GM19035 (cell line): ENCODE results near the gene NHLRC3.
"Not testable (repeated sequence)": the region's sequence is repeated elsewhere in the genome, so short reads cannot be mapped to it uniquely, and the experiment has no call there.

Experiments
- ATAC-seq: cut with Tn5 transposase; IDR thresholded peaks from one replicate; pipeline ENCODE4 v1.9.1; 2021; ENCODE audit not compliant: unreplicated experiment

Gene NHLRC3

DNA sequence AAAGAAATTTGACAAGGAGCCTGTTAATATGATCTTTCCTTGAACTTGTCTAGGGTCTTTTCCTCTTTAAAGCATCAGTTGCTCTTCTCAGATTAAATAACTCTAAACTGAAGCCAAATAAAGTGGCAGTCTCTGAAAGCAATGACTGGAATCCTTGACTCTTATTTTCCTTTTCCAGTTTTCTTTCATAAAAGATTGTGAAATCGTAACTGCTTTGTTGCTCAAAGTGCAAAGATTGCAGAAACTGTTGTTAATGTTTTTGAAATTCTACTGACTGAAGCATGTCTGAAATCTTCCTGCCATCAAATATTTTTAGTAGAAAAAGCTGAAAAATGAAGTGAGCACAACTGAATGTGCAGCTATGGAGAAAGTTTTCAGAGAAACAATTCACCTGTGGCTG is 1.9 kb downstream of the NHLRC3 start:
- ATAC-seq: no peak

DNA sequence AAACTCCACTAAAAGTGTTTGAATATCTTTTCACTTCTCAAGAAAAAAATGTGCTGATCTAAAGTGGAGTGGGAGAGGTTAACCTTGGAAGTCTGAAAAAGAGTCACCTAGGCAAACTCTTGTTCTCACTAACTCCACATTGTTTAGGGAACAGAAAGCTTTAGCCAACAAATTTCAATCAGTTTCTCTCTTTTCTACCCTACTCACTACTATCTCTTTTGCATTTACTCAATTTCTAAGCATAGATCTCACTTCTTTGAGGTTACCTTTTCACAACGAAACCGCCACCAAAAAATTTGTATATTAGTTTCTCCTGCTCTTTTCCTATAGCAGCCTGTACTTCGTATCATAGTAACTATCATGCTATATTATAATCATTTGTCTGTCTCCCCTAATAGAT is 6.3 kb downstream of the NHLRC3 start:
- ATAC-seq: peak; percentile 80

DNA sequence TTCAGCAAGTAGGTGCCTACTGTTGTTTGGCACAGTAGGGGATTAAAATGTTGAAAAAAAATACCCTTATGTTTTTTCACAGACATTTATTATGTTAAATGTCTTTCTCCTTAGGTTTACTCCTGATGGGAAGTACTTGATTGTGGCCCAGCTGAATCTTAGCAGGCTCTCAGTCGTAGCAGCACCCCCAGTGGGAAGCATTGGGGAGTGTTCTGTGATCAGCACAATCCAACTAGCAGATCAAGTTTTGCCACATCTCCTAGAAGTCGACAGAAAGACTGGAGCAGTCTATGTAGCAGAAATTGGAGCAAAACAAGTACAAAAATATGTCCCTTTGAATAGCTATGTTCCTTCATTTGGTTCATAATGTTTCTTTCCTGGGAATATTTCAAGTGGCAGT is 9.3 kb downstream of the NHLRC3 start:
- ATAC-seq: no peak

DNA sequence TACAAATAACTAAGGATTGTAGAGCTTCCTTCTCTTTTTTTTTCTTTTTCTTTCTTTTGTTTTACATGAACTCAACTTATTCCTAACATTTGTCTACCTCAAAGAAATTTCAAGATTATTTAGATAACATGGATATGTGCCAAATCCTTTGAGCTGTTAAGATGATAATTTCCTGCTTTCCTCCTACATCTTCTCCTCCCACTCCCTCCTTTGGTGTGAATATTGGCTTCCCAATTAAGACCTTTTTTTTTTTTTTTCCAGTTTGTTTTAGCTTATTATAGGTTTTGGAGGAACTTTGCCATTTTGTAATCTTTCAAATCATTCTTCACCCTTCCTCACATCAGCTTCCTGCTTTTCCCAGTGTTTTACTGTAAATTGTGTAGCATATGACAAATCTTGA is 10.6 kb downstream of the NHLRC3 start:
- no peak for ATAC-seq

DNA sequence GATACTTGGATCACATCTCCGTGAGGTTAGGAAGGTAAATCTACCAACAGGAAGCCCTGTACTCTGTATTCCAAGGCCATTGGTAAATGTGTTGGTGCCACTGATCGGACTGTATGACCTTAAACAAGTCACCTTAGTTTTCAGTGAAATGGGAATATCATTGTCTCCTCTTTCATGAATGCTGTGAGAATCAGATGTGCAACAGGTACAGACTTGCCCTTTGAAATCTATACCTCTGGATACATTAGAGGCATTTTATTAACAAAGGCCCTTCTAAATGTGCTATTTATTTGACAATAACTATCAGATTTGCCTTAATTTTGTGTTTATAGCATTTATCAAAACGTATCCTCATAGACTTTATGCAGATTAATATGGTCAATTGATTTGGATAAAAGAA is 11.0 kb downstream of the NHLRC3 start:
- ATAC-seq: no peak

DNA sequence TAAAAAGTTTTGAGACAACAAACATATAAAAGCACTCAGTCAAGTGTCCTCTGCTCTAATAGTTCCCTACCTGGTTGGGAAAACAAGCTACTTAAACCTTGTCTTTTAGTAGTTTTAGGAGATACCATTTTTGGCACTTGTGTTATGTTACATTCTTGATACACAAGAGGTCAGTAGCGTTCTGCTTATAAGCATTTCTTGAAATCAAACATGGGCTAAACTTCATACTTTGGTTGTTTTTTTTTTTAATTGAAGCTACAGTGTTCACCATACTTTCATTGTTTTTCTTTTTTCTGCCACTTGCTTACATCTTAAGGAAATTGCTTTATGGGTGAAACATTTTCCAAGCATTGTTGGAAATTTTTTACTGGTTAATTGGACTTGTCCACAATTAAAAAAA is 12.9 kb downstream of the NHLRC3 start:
- no peak for ATAC-seq

DNA sequence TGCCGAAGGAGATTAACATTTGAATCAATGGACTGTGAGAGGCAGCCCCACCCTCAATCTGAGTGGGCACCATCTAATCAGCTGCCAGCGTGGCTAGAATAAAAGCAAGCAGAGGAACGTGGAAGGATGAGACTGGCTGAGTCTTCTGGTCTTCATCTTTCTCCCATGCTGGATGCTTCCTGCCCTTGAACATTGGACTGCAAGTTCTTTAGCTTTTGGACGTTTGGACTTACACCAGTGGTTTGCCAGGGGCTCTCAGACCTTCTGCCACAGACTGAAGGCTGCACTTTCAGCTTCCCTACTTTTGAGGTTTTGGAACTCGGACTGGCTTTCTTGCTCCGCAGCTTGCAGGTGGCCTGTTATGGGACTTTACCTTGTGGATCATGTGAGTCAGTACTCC is 14.7 kb downstream of the NHLRC3 start:
- ATAC-seq: no peak

DNA sequence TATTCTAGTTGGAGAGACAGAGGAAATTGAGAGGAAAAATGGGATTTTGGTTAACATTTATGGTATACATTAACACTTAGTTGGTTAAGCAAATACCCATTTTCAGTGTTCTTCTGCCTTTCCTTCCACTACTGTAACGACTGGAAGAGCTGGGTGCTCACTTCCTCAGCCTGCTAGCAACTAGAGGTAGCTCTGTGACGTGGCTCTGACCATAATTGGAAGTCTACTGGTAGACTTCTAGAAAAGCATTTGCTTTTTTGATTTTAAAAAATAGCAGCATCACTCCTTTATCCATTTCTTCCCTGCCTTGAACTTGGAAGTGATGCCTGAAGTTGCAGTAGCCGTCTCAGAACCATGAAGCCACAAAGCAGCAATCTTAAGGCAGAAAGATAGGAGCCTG is 15.9 kb downstream of the NHLRC3 start:
- ATAC-seq: no peak

DNA sequence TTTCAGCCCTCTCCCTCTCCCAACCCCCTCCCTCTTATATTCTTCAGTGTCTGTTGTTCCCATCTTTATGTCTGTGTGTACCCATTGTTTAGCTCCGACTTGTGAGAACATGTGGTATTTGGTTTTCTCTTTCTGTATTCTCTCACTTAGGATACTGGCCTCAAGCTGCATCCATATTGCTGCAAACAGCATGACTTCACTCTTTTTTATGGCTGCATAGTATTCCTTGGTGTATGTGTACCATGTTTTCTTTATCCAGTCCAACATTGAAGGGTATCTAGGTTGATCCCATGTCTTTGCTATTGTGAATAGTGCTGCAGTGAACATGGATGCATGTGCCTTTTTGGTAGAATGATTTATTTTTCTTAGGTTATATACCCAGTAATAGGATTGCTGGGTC is 17.8 kb downstream of the NHLRC3 start:
- no peak for ATAC-seq

DNA sequence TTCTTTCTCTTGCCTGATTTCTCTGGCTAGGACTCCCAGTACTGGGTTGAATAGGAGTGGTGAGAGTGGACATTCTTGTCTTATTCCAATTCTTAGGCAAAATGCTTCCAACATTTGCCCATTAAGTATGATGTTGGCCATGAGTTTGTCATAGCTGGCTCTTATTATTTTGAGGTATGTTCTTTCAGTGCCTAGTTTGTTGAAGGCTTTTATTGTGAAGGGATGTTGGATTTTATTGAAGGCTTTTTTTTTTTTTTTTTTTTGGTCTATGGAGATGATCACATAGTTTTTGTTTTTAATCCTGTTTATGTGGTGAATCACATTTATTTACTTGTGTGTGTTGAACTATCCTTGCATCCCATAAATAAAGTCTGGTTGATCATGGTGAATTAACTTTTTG is 19.8 kb downstream of the NHLRC3 start:
- no peak for ATAC-seq

DNA sequence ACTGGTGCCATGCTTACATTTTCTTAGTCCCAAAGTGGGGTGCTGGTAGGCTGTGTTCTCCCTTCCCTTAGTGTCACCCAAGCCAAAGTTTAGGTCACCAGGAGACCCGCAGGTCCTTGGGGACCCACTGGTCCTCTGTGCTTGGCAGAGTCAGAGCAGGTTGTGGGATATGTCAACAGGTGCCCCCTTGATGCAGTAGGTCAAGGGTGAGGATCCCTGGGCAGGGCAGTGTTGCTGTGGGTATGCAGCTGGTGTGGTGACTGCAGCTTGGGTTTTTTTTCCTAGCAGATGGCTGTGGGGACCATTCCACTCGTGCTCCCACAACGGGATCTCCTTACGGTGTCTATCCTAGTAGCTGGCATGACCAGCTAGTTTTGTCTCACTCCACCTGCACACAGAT is 23.7 kb downstream of the NHLRC3 start:
- no peak for ATAC-seq

DNA sequence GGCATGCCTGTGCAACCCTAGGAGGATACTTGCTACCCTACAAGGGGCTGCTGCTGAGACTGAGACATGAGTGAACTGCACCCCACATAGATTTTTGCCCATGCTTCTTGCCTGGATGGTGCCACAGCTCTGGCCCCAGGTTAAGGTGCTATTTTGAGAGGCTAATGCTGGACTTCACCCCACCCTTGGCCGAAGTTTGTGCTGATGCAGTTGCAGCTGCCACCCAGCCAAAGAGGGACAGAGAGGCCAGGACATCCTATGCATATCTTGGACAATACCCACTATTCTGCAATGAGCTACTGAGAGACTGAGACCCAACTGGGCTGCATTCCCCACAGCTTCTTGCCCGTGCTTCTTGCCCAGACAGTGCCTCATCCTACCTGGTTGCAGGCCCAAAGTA is 34.6 kb downstream of the NHLRC3 start:
- no peak for ATAC-seq

DNA sequence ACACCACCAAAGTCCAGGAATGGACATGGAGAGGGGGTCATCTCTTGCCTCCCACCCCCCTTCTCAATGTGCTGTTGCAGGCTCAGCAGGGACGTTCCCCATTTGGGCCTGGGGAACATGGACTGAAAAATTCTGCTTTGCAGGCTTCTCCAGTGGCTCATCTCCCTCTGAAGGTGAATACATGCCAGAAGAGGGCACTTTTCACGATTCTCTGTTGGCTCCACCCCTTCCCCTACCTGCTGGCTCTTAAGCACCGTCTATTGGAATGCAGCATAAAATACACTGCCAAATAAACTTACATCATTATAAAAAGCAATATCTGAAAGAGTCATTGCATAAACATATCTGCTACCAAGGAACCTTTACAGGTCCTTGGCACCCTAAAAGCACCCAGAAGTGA is 35.7 kb downstream of the NHLRC3 start:
- no peak for ATAC-seq

DNA sequence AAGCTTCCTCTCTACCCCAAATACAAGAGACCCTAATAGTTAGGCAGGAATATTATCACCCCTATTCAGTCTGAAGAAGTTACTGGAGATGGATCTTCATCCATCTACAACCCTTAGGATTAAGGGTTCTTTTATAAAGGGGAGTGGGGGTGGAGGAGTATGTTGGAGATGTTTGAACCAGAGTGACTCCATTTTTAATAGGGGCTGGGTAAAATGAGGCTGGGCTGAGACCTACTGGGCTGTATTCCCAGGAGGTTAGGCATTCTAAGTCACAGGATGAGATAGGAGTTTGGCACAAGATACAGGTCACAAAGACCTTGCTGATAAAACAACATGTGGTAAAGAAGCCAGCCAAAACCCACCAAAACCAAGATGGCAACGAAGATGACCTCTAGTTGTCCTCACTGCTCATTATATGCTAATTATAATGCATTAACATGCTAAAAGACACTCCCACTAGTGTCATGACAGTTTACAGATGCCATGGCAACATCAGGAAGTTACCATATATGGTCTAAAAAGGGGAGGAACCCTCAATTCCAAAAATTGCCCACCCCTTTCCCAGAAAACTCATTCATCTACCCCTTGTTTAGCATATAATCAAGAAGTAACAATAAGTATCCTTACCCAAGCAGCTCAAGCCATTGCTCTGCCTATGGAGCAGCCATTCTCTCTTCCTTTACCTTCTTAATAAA is 48.1 kb downstream of the NHLRC3 start:
- ATAC-seq: not testable (repeated sequence)

DNA sequence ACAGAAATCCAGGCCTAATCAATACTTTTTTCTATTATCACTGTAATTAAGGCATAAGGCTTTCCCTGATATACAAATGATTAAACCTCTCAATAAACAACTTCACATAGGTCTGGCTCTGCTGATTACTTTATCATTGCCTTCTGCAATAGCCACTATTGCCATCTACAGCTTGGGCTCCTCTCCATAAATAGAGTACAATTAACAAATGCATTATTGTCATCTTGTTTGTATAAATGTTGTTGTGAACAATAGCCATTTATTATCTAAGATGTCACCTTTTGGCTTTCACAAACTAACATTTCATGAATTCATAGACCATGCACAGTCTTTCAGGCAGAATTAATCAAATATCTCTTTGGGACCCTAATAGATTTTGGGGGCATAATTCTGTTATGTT is 53.3 kb downstream of the NHLRC3 start:
- no peak for ATAC-seq

DNA sequence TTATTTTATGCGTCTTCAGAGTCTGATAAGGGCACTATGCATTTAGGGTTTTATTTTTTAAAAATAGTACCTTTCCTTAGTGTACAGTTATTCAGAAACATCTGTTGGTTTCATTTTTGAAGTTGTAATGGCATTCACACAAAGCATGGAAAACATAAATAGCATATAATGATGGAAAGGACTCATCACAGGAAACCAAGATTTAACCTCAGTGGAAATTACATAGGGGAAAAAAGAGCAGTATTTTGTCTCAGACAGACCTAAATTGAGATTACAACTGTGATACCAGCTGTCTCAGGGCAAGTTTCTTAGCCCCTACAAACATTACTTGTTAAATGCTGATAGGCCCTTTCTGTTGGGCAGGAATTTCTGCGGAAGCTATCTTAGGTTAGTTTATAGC is 57.2 kb downstream of the NHLRC3 start:
- no peak for ATAC-seq

DNA sequence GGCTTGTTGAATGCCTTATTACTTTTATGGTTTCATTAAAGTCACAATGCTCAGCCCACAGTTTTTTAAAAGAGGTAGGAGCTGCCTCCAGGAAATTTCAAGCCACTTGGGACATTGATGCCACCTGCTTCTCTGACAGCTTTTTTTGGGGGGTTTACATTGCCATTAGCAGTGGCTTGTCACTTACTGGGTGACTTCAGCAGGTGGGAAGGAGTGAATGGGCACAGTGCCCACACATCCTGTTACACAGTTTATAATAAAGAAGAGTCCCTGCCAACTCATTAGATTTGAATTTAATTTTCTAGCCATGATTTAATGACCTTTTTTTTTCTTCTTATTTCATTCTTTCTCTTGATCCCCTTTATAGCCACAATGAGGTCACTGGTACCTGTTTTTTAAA is 61.0 kb downstream of the NHLRC3 start:
- ATAC-seq: no peak
